H1 (cell line): Measurements from ENCODE around the gene CD276. TPM values are rescaled to one million over a fixed set of nuclear protein-coding genes. Genes with fewer than 3 reads are reported as not detected.

Experiments used
- CHD7 ChIP-seq: fragments of 300-600 bp; sonication (generic); IDR thresholded peaks from 2 replicates; pipeline ENCODE4 v1.7.1; 2012; ENCODE audit warnings: low read length, moderate library complexity, mild to moderate bottlenecking, inconsistent platforms; ENCODE audit not compliant: insufficient replicate concordance
- USF2 ChIP-seq: IDR thresholded peaks from 2 replicates; pipeline ENCODE4 v1.6.1; 2011; ENCODE audit warnings: low read length, improper control_type of control experiment
- polyA plus RNA-seq, 7 experiments: library from polyadenylated mRNA; depleted of rRNA in 3 of 7; stranded (reverse) in 5 of 7; unstranded in 2 of 7; fragments of >200 nt in 5 of 7; fragments of 200-250 nt in 2 of 7; gene quantifications; 1 replicate in 5 of 7; 2 replicates in 1 of 7; 4 replicates in 1 of 7; pipeline versions ENCODE4 v1.2.1 to v1.2.3, GENCODE V29; 2011 to 2013; ENCODE audit warnings: missing spikeins in 2 of 7, mixed read lengths in 2 of 7
- total RNA-seq: library from RNA; stranded (reverse); fragmentation: NEBNext Ultra II Directional; extraction: Animal tissue kit (Norgen Biotek cat#: 25700); gene quantifications from 2 replicates; pipeline ENCODE4 v1.2.1, GENCODE V29; 2021

The CD276 gene
- total and polyA plus RNA-seq, 2 of the 8 experiments (the other 6 are each of a cell fraction or from before 2014, with no cell fraction given), result 156 to 158 TPM

GRCh38 chr15:73681063-73681462 is 3.1 kb upstream of the CD276 start (continued):
- TF ChIP-seq CHD7, result no peak
- peak; percentile 16; the same call in 1 of the 2 replicates for TF ChIP-seq USF2
- TF ChIP-seq, all 59 proteins: peak for 1
